HepG2 (cell line): Measurements from ENCODE around the gene SEH1L. TPM values are rescaled to one million over a fixed set of nuclear protein-coding genes. Genes with fewer than 3 reads are reported as not detected.

Experiments
- ATF7-NPFF ChIP-seq: sonication (generic); formaldehyde crosslinking; IDR thresholded peaks from 2 replicates; pipeline ENCODE4 v1.8.1; 2023; ENCODE audit warnings: mild to moderate bottlenecking, low read depth, missing genetic modification reagents, moderate library complexity
- CHCHD3 ChIP-seq: sonication (generic); formaldehyde crosslinking; IDR thresholded peaks from 2 replicates; pipeline ENCODE4 v1.8.0; 2022; ENCODE audit warnings: mild to moderate bottlenecking, missing genetic modification reagents, moderate library complexity
- HIC2 ChIP-seq: sonication (generic); formaldehyde crosslinking; IDR thresholded peaks from 2 replicates; pipeline ENCODE4 v1.9.0; 2022; ENCODE audit warnings: low read depth, missing genetic modification reagents
- MAZ ChIP-seq, 2 experiments: sonication (generic) in 1 of 2; formaldehyde crosslinking in 1 of 2; IDR thresholded peaks; 2 replicates each; pipeline versions ENCODE4 v1.5.0 to v1.6.1; 2012 to 2020; ENCODE audit warnings: low read depth in 2 of 2, mild to moderate bottlenecking in 2 of 2, borderline replicate concordance in 1 of 2, improper control_type of control experiment in 1 of 2, low read length in 1 of 2, missing genetic modification reagents in 1 of 2, moderate library complexity in 1 of 2
- NFKBIZ ChIP-seq: IDR thresholded peaks from 2 replicates; pipeline ENCODE4 v1.6.1; 2018; ENCODE audit warnings: missing genetic modification reagents, missing compliant biosample characterization
- RNF219 ChIP-seq: sonication (generic); formaldehyde crosslinking; IDR thresholded peaks from 2 replicates; pipeline ENCODE4 v1.5.0; 2020; ENCODE audit warnings: mild to moderate bottlenecking, missing genetic modification reagents
- SP4 ChIP-seq: sonication (generic); formaldehyde crosslinking; IDR thresholded peaks from 2 replicates; pipeline ENCODE4 v1.8.1; 2023; ENCODE audit warnings: mild to moderate bottlenecking, missing genetic modification reagents
- STAT6 ChIP-seq: sonication (generic); formaldehyde crosslinking; IDR thresholded peaks from 2 replicates; pipeline ENCODE4 v1.4.0; 2020; ENCODE audit warnings: missing genetic modification reagents, mild to moderate bottlenecking, borderline replicate concordance
- TAF1 ChIP-seq: sonication (generic); formaldehyde crosslinking; IDR thresholded peaks from 2 replicates; pipeline ENCODE4 v1.4.0; 2020; ENCODE audit warnings: missing genetic modification reagents
- TBL1XR1 ChIP-seq: fragments of 150-350 bp; IDR thresholded peaks from 2 replicates; pipeline ENCODE4 v1.6.1; 2014; ENCODE audit warnings: borderline replicate concordance, low read length; ENCODE audit not compliant: partially characterized antibody
- XBP1 ChIP-seq: sonication (generic); formaldehyde crosslinking; IDR thresholded peaks from 2 replicates; pipeline ENCODE4 v1.5.0; 2020; ENCODE audit warnings: missing genetic modification reagents
- ZBTB2 ChIP-seq: sonication (generic); formaldehyde crosslinking; IDR thresholded peaks from 2 replicates; pipeline ENCODE4 v1.8.0; 2022; ENCODE audit warnings: low read depth, missing genetic modification reagents
- ZBTB46 ChIP-seq: sonication (generic); formaldehyde crosslinking; IDR thresholded peaks from 2 replicates; pipeline ENCODE4 v1.4.0; 2020; ENCODE audit warnings: mild to moderate bottlenecking, missing genetic modification reagents, borderline replicate concordance
- ZEB1 ChIP-seq: IDR thresholded peaks from 2 replicates; pipeline ENCODE4 v1.6.1; 2012; ENCODE audit warnings: mild to moderate bottlenecking, low read depth, inconsistent platforms; ENCODE audit not compliant: insufficient replicate concordance
- ZFP1 ChIP-seq: IDR thresholded peaks from 2 replicates; pipeline ENCODE4 v1.6.1; 2016
- ZNF354B ChIP-seq: sonication (generic); formaldehyde crosslinking; IDR thresholded peaks from 2 replicates; pipeline ENCODE4 v1.8.0; 2022; ENCODE audit warnings: mild to moderate bottlenecking, missing genetic modification reagents
- ZNF564 ChIP-seq: sonication (generic); formaldehyde crosslinking; IDR thresholded peaks from 2 replicates; pipeline ENCODE4 v1.8.1; 2023; ENCODE audit warnings: mild to moderate bottlenecking, missing genetic modification reagents
- polyA plus RNA-seq, 8 experiments: library from polyadenylated mRNA; depleted of rRNA in 3 of 8; stranded (reverse) in 7 of 8; unstranded in 1 of 8; fragments of >200 nt; fragmentation: Illumina TruSeq in 4 of 8; extraction: Trizol in 4 of 8; gene quantifications; 2 replicates each; pipeline versions ENCODE4 v1.2.1 to v1.2.3, GENCODE V29; 2011 to 2016; ENCODE audit warnings: low read depth in 4 of 8, missing spikeins in 1 of 8, mixed read lengths in 1 of 8; ENCODE audit not compliant: insufficient read depth in 1 of 8
- total RNA-seq, 5 experiments: library from RNA; depleted of rRNA; stranded (reverse); fragments of >200 nt; fragmentation: Illumina TruSeq; extraction: Trizol; gene quantifications; 2 replicates each; pipeline ENCODE4 v1.2.3, GENCODE V29; 2016; ENCODE audit warnings: low read depth in 1 of 5

The SEH1L gene
- total and polyA plus RNA-seq, 2 of the 13 experiments (the other 11 are each of a cell fraction or from before 2014, with no cell fraction given): 59.6 to 63.5 TPM

GRCh38 chr18:12948050-12948804, 416 bp downstream of the SEH1L start (continued):
- TF ChIP-seq RNF219 (no peak; the same call in 1 of the 2 replicates), ZEB1 (no peak), SP4 (CRISPR knock-in tag) (peak; percentile 97), ZBTB46 (no peak), TAF1 (CRISPR knock-in tag) (peak; percentile 90), NFKBIZ (CRISPR knock-in tag) (0 out of 2 replicates have a peak, but pooled peaks have one; percentile 48), ATF7-NPFF (CRISPR knock-in tag) (peak; percentile 99), TBL1XR1 (no peak), ZNF564 (CRISPR knock-in tag) (peak; percentile 93), CHCHD3 (CRISPR knock-in tag) (peak; percentile 94; the same call in 1 of the 2 replicates), ZNF354B (no peak), MAZ (IDR thresholded peaks at IDR 0.05; ENCODE audit: borderline replicate concordance, low read depth, low read length) (peak; percentile 62; the same call in 1 of the 2 replicates), MAZ (CRISPR knock-in tag; IDR thresholded peaks at IDR 0.05; ENCODE audit: low read depth) (peak; percentile 97), STAT6 (CRISPR knock-in tag) (0 out of 2 replicates have a peak, but pooled peaks have one; percentile 57), ZFP1 (0 out of 2 replicates have a peak, but pooled peaks have one; percentile 33), ZBTB2 (CRISPR knock-in tag) (peak; percentile 92), XBP1 (CRISPR knock-in tag) (no peak), HIC2 (CRISPR knock-in tag) (peak; percentile 31; the same call in 1 of the 2 replicates)
